ENCODE measurements around the gene SPDYC. TPM values are rescaled to one million over a fixed set of nuclear protein-coding genes. Genes with fewer than 3 reads are reported as not detected.

SPDYC gene
- total and polyA plus RNA-seq, 2 donors from 2014 or later = 0.43 TPM; not detected in 1

GRCh38 chr11:65187971-65188461 is 18.0 kb downstream of the SPDYC start:
- no peak overlapping the region for H3K9ac ChIP-seq (ENCODE audit: low read length in 3 of 3)
- no peak for FAIRE-seq
- TF ChIP-seq, protein P1, sequence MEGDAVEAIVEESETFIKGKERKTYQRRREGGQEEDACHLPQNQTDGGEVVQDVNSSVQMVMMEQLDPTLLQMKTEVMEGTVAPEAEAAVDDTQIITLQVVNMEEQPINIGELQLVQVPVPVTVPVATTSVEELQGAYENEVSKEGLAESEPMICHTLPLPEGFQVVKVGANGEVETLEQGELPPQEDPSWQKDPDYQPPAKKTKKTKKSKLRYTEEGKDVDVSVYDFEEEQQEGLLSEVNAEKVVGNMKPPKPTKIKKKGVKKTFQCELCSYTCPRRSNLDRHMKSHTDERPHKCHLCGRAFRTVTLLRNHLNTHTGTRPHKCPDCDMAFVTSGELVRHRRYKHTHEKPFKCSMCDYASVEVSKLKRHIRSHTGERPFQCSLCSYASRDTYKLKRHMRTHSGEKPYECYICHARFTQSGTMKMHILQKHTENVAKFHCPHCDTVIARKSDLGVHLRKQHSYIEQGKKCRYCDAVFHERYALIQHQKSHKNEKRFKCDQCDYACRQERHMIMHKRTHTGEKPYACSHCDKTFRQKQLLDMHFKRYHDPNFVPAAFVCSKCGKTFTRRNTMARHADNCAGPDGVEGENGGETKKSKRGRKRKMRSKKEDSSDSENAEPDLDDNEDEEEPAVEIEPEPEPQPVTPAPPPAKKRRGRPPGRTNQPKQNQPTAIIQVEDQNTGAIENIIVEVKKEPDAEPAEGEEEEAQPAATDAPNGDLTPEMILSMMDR (IDR thresholded peaks at IDR 0.05; ENCODE audit: borderline replicate concordance, extremely low read depth, insufficient read depth) = no peak
- H3K27ac ChIP-seq (ENCODE audit: low read depth in 2 of 2, low read length in 2 of 2) = no peak overlapping the region
- intact Hi-C loops (cut with DNase I) = no loop called here
- peaks cover 0 to 34% (median 20%) of the 10 kb centered on the region in 3 donors for H3K36me3 ChIP-seq (ENCODE audit: control insufficient read depth in 2 of 3, insufficient read depth in 3 of 3, low read length in 3 of 3)
- no peaks in the 10 kb centered on the region for H3K27me3 ChIP-seq (ENCODE audit: control insufficient read depth, insufficient read depth, low read length)
- no peaks in the 10 kb centered on the region for H3K9me3 ChIP-seq (ENCODE audit: control insufficient read depth in 2 of 3, insufficient read depth in 1 of 3, low read length in 3 of 3)
- H3K4me3 ChIP-seq (ENCODE audit: low read length in 3 of 3) = no peak overlapping the region
- peak in 2 of 5 donors; percentile 24 to 63 for DNase-seq
- H3K4me1 ChIP-seq (ENCODE audit: control insufficient read depth in 2 of 3, insufficient read depth in 2 of 3, low read depth in 1 of 3, low read length in 3 of 3) = peaks cover 0 to 6% (median 0%) of the 10 kb centered on the region in 3 donors

DNA sequence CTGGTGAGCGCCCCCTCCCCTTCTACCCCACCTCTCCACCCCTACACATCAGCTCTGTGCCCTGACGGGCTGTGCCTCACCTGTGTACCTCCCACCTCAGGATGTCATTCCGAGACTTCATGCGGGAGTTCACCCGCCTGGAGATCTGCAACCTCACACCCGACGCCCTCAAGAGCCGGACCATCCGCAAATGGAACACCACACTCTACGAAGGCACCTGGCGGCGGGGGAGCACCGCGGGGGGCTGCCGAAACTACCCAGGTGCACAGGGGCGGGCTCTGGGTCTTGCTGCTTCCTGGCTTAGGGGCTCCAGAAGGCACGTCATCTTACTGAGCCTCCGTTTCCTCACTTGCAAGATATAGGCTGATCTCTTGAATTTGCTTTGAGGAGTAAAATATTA is 18.5 kb downstream of the SPDYC start:
- H3K27me3 ChIP-seq (ENCODE audit: control insufficient read depth, insufficient read depth, low read length) = no peaks in the 10 kb centered on the region
- H3K9ac ChIP-seq (ENCODE audit: low read length in 3 of 3) = no peak overlapping the region
- H3K9me3 ChIP-seq (ENCODE audit: control insufficient read depth in 2 of 3, insufficient read depth in 1 of 3, low read length in 3 of 3) = no peaks in the 10 kb centered on the region
- TF ChIP-seq, protein P1 (IDR thresholded peaks at IDR 0.05; ENCODE audit: borderline replicate concordance, extremely low read depth, insufficient read depth) = no peak
- no peak for FAIRE-seq
- intact Hi-C loops (cut with DNase I) = no loop called here
- peaks cover 0 to 1% (median 0%) of the 10 kb centered on the region in 3 donors for H3K4me1 ChIP-seq (ENCODE audit: control insufficient read depth in 2 of 3, insufficient read depth in 2 of 3, low read depth in 1 of 3, low read length in 3 of 3)
- H3K4me3 ChIP-seq (ENCODE audit: low read length in 3 of 3) = no peak overlapping the region
- H3K36me3 ChIP-seq (ENCODE audit: control insufficient read depth in 2 of 3, insufficient read depth in 3 of 3, low read length in 3 of 3) = peaks cover 0 to 34% (median 20%) of the 10 kb centered on the region in 3 donors
- H3K27ac ChIP-seq (ENCODE audit: low read depth in 2 of 2, low read length in 2 of 2) = no peak overlapping the region
- DNase-seq = peak in 1 of 5 donors; percentile 46

GRCh38 chr11:65189191-65189590 is 19.2 kb downstream of the SPDYC start:
- intact Hi-C loops (cut with DNase I) = no loop called here
- TF ChIP-seq, protein P1 (IDR thresholded peaks at IDR 0.05; ENCODE audit: borderline replicate concordance, extremely low read depth, insufficient read depth) = no peak
- H3K9ac ChIP-seq (ENCODE audit: low read length in 3 of 3) = no peak overlapping the region
- H3K4me1 ChIP-seq (ENCODE audit: control insufficient read depth in 2 of 3, insufficient read depth in 2 of 3, low read depth in 1 of 3, low read length in 3 of 3) = no peaks in the 10 kb centered on the region
- H3K4me3 ChIP-seq (ENCODE audit: low read length in 3 of 3) = no peak overlapping the region
- H3K27me3 ChIP-seq (ENCODE audit: control insufficient read depth, insufficient read depth, low read length) = no peaks in the 10 kb centered on the region
- H3K27ac ChIP-seq (ENCODE audit: low read depth in 2 of 2, low read length in 2 of 2) = no peak overlapping the region
- DNase-seq = peak in 1 of 5 donors; percentile 16
- FAIRE-seq = no peak
- H3K36me3 ChIP-seq (ENCODE audit: control insufficient read depth in 2 of 3, insufficient read depth in 3 of 3, low read length in 3 of 3) = peaks cover 0 to 34% (median 20%) of the 10 kb centered on the region in 3 donors
- no peaks in the 10 kb centered on the region for H3K9me3 ChIP-seq (ENCODE audit: control insufficient read depth in 2 of 3, insufficient read depth in 1 of 3, low read length in 3 of 3)

GRCh38 chr11:65194564-65194963 is 24.5 kb downstream of the SPDYC start:
- TF ChIP-seq, protein P1 (IDR thresholded peaks at IDR 0.05; ENCODE audit: borderline replicate concordance, extremely low read depth, insufficient read depth) = no peak
- Histone ChIP-seq H3K9ac (ENCODE audit: low read length in 3 of 3) (no peak overlapping the region), H3K27ac (ENCODE audit: low read depth in 2 of 2, low read length in 2 of 2) (no peak overlapping the region), H3K4me1 (ENCODE audit: control insufficient read depth in 2 of 3, insufficient read depth in 2 of 3, low read depth in 1 of 3, low read length in 3 of 3) (no peaks in the 10 kb centered on the region), H3K9me3 (ENCODE audit: control insufficient read depth in 2 of 3, insufficient read depth in 1 of 3, low read length in 3 of 3) (no peaks in the 10 kb centered on the region), H3K36me3 (ENCODE audit: control insufficient read depth in 2 of 3, insufficient read depth in 3 of 3, low read length in 3 of 3) (peaks cover 3 to 12% (median 10%) of the 10 kb centered on the region in 3 donors), H3K4me3 (ENCODE audit: low read length in 3 of 3) (no peak overlapping the region), H3K27me3 (ENCODE audit: control insufficient read depth, insufficient read depth, low read length) (no peaks in the 10 kb centered on the region)
- DNase-seq (no peak), FAIRE-seq (no peak)
- intact Hi-C loops (cut with DNase I) = no loop called here

Data from kidney (tissue), 14 donors.